HepG2 (cell line): ENCODE results near the gene BIVM. TPM values are rescaled to one million over a fixed set of nuclear protein-coding genes. Genes with fewer than 3 reads are reported as not detected.

Experiments
- NR2F2 ChIP-seq: IDR thresholded peaks from 2 replicates; pipeline ENCODE4 v1.6.1; 2012; ENCODE audit warnings: low read depth, inconsistent platforms, borderline replicate concordance
- XRCC5 ChIP-seq: fragments of 200-400 bp; formaldehyde crosslinking; optimal IDR thresholded peaks from 2 replicates; pipeline ENCODE3; 2017; ENCODE audit warnings: mild to moderate bottlenecking, low read length
- ZNF451 ChIP-seq: sonication (generic); formaldehyde crosslinking; IDR thresholded peaks from 2 replicates; pipeline ENCODE4 v1.5.0; 2020; ENCODE audit warnings: mild to moderate bottlenecking, missing genetic modification reagents
- polyA plus RNA-seq, 8 experiments: library from polyadenylated mRNA; depleted of rRNA in 3 of 8; stranded (reverse) in 7 of 8; unstranded in 1 of 8; fragments of >200 nt; fragmentation: Illumina TruSeq in 4 of 8; extraction: Trizol in 4 of 8; gene quantifications; 2 replicates each; pipeline versions ENCODE4 v1.2.1 to v1.2.3, GENCODE V29; 2011 to 2016; ENCODE audit warnings: low read depth in 4 of 8, missing spikeins in 1 of 8, mixed read lengths in 1 of 8; ENCODE audit not compliant: insufficient read depth in 1 of 8
- total RNA-seq, 5 experiments: library from RNA; depleted of rRNA; stranded (reverse); fragments of >200 nt; fragmentation: Illumina TruSeq; extraction: Trizol; gene quantifications; 2 replicates each; pipeline ENCODE4 v1.2.3, GENCODE V29; 2016; ENCODE audit warnings: low read depth in 1 of 5
- TF ChIP-seq, protein P1 (sequence below): sonication (generic); formaldehyde crosslinking; IDR thresholded peaks from 2 replicates; pipeline ENCODE4 v1.8.1; 2023; ENCODE audit warnings: mild to moderate bottlenecking, moderate library complexity, missing genetic modification reagents
- TF ChIP-seq, protein P2 (sequence below): sonication (generic); formaldehyde crosslinking; IDR thresholded peaks from 2 replicates; pipeline ENCODE4 v1.4.0; 2020; ENCODE audit warnings: missing genetic modification reagents, mild to moderate bottlenecking, borderline replicate concordance
- TF ChIP-seq, protein P3 (sequence below): sonication (generic); formaldehyde crosslinking; IDR thresholded peaks from 2 replicates; pipeline ENCODE4 v1.5.0; 2020; ENCODE audit warnings: missing genetic modification reagents
- TF ChIP-seq, protein P4 (sequence below): sonication (generic); formaldehyde crosslinking; IDR thresholded peaks from 2 replicates; pipeline ENCODE4 v1.4.0; 2020; ENCODE audit warnings: mild to moderate bottlenecking, missing genetic modification reagents
- TF ChIP-seq, protein P5 (sequence below): sonication (generic); formaldehyde crosslinking; IDR thresholded peaks from 2 replicates; pipeline ENCODE4 v1.8.0; 2022; ENCODE audit warnings: mild to moderate bottlenecking, missing genetic modification reagents, borderline replicate concordance
- TF ChIP-seq, protein P6 (sequence below), 2 experiments: fragments of 450-650 bp in 1 of 2; sonication (generic) in 1 of 2; formaldehyde crosslinking in 1 of 2; IDR thresholded peaks; 2 replicates each; pipeline versions ENCODE4 v1.6.1 to v1.8.0; 2016 to 2022; ENCODE audit warnings: antibody characterized with exemption in 1 of 2, mild to moderate bottlenecking in 1 of 2, missing genetic modification reagents in 1 of 2

The BIVM gene
- total and polyA plus RNA-seq, 2 of the 13 experiments (the other 11 are each of a cell fraction or from before 2014, with no cell fraction given), result 10.4 to 15.8 TPM

DNA sequence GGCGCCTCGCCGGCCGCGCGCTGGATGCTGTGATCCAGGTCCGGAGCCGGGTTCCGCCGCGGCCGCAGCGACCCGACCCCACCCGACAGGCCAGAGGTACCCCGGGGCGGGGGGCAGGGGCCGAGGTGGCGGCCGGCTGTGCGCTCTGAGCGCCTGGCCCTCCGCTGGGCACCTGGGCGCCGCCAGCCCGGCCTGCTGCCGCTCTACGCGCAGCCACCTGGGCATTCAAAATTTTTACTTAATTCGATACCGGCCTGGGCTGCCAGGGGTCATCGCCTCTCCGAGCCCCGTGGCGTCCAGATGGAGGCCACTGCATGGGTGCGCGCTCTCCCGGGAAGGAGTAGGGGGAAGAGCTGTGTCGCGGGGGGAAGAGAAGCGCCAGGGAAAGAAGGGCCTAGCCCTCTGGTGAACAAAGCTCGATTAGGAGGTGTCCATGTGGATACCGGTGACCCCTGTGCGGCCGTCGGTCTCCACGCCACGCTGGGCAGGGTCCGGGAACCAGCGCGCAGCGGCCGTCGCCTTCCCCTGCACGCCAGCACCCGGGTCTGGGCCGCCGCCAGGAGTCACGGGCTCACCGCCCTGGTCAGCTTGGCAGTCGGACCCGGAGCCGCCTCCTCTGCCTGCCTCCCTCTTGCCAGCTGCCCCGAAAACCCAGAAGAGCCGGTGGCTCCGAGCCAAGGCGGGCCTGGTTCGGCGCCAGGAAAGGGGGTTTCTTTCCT, 666 bp downstream of the BIVM start (continued):
- TF ChIP-seq, protein P1, sequence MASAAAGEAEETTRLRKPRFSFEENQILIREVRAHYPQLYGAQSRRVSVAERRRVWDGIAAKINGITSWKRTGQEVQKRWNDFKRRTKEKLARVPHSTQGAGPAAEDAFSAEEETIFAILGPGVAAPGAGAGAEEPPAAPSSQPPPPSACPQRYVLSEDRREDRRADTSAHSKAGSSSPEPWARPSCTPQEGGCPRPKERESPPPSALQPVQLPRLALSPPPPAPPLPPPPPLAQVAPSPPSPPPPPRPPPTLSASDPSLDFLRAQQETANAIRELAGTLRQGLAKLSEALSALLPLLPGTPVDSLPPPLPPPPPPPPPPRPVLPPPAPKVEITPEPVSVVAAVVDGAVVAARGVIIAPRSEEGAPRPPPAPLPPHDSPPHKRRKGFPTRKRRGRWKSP (CRISPR knock-in tag), result no peak
- TF ChIP-seq XRCC5 (no peak), ZNF451 (CRISPR knock-in tag) (no peak), NR2F2 (no peak)
- TF ChIP-seq, protein P2, sequence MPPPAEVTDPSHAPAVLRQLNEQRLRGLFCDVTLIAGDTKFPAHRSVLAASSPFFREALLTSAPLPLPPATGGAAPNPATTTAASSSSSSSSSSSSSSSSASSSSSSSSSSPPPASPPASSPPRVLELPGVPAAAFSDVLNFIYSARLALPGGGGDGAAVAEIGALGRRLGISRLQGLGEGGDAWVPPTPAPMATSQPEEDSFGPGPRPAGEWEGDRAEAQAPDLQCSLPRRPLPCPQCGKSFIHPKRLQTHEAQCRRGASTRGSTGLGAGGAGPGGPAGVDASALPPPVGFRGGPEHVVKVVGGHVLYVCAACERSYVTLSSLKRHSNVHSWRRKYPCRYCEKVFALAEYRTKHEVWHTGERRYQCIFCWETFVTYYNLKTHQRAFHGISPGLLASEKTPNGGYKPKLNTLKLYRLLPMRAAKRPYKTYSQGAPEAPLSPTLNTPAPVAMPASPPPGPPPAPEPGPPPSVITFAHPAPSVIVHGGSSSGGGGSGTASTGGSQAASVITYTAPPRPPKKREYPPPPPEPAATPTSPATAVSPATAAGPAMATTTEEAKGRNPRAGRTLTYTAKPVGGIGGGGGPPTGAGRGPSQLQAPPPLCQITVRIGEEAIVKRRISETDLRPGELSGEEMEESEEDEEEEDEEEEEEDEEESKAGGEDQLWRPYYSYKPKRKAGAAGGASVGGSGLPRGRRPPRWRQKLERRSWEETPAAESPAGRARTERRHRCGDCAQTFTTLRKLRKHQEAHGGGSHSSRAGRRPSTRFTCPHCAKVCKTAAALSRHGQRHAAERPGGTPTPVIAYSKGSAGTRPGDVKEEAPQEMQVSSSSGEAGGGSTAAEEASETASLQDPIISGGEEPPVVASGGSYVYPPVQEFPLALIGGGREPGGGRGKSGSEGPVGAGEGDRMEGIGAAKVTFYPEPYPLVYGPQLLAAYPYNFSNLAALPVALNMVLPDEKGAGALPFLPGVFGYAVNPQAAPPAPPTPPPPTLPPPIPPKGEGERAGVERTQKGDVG (CRISPR knock-in tag), result no peak
- TF ChIP-seq, protein P3, sequence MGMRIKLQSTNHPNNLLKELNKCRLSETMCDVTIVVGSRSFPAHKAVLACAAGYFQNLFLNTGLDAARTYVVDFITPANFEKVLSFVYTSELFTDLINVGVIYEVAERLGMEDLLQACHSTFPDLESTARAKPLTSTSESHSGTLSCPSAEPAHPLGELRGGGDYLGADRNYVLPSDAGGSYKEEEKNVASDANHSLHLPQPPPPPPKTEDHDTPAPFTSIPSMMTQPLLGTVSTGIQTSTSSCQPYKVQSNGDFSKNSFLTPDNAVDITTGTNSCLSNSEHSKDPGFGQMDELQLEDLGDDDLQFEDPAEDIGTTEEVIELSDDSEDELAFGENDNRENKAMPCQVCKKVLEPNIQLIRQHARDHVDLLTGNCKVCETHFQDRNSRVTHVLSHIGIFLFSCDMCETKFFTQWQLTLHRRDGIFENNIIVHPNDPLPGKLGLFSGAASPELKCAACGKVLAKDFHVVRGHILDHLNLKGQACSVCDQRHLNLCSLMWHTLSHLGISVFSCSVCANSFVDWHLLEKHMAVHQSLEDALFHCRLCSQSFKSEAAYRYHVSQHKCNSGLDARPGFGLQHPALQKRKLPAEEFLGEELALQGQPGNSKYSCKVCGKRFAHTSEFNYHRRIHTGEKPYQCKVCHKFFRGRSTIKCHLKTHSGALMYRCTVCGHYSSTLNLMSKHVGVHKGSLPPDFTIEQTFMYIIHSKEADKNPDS (CRISPR knock-in tag), result no peak
- TF ChIP-seq, protein P4, sequence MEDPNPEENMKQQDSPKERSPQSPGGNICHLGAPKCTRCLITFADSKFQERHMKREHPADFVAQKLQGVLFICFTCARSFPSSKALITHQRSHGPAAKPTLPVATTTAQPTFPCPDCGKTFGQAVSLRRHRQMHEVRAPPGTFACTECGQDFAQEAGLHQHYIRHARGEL (CRISPR knock-in tag), result no peak
- TF ChIP-seq, protein P5, sequence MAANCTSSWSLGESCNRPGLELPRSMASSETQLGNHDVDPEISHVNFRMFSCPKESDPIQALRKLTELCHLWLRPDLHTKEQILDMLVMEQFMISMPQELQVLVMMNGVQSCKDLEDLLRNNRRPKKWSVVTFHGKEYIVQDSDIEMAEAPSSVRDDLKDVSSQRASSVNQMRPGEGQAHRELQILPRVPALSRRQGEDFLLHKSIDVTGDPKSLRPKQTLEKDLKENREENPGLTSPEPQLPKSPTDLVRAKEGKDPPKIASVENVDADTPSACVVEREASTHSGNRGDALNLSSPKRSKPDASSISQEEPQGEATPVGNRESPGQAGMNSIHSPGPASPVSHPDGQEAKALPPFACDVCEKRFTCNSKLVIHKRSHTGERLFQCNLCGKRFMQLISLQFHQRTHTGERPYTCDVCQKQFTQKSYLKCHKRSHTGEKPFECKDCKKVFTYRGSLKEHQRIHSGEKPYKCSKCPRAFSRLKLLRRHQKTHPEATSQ (CRISPR knock-in tag), result no peak
- TF ChIP-seq, protein P6, sequence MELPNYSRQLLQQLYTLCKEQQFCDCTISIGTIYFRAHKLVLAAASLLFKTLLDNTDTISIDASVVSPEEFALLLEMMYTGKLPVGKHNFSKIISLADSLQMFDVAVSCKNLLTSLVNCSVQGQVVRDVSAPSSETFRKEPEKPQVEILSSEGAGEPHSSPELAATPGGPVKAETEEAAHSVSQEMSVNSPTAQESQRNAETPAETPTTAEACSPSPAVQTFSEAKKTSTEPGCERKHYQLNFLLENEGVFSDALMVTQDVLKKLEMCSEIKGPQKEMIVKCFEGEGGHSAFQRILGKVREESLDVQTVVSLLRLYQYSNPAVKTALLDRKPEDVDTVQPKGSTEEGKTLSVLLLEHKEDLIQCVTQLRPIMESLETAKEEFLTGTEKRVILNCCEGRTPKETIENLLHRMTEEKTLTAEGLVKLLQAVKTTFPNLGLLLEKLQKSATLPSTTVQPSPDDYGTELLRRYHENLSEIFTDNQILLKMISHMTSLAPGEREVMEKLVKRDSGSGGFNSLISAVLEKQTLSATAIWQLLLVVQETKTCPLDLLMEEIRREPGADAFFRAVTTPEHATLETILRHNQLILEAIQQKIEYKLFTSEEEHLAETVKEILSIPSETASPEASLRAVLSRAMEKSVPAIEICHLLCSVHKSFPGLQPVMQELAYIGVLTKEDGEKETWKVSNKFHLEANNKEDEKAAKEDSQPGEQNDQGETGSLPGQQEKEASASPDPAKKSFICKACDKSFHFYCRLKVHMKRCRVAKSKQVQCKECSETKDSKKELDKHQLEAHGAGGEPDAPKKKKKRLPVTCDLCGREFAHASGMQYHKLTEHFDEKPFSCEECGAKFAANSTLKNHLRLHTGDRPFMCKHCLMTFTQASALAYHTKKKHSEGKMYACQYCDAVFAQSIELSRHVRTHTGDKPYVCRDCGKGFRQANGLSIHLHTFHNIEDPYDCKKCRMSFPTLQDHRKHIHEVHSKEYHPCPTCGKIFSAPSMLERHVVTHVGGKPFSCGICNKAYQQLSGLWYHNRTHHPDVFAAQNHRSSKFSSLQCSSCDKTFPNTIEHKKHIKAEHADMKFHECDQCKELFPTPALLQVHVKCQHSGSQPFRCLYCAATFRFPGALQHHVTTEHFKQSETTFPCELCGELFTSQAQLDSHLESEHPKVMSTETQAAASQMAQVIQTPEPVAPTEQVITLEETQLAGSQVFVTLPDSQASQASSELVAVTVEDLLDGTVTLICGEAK (IDR thresholded peaks at IDR 0.05), result no peak
- TF ChIP-seq, protein P6 (CRISPR knock-in tag; IDR thresholded peaks at IDR 0.05), result no peak
